ENCODE measurements around the gene CPEB1. TPM values are rescaled to one million over a fixed set of nuclear protein-coding genes. Genes with fewer than 3 reads are reported as not detected.

Gene CPEB1
- total and polyA plus RNA-seq, 2 donors (not counting 1 experiment from before 2014, with no cell fraction given): 8.4 to 62.3 TPM

DNA sequence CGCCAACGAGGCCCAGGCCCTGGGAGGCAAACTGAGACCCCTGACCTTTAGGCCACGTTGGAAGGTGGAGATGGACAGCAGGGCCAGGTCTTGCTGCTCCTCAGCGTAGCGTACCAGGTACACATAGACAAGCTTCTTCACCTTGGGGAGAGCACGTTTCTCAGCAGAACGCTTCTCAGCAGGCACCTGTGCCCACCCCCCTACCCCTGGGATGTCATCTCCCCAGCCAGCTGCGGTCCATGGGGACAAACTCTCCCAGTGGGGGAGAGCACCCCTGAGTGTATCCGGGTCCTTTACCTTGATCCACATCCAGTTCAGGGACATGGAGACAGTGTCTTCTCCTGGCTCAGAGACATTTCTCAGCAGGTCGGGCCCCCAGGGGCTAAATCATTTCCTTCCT, 41.5 kb upstream of the CPEB1 start:
- no peaks in the 10 kb centered on the region for H3K36me3 ChIP-seq (ENCODE audit: control insufficient read depth, insufficient read depth, low read length)
- TF ChIP-seq, protein P1, sequence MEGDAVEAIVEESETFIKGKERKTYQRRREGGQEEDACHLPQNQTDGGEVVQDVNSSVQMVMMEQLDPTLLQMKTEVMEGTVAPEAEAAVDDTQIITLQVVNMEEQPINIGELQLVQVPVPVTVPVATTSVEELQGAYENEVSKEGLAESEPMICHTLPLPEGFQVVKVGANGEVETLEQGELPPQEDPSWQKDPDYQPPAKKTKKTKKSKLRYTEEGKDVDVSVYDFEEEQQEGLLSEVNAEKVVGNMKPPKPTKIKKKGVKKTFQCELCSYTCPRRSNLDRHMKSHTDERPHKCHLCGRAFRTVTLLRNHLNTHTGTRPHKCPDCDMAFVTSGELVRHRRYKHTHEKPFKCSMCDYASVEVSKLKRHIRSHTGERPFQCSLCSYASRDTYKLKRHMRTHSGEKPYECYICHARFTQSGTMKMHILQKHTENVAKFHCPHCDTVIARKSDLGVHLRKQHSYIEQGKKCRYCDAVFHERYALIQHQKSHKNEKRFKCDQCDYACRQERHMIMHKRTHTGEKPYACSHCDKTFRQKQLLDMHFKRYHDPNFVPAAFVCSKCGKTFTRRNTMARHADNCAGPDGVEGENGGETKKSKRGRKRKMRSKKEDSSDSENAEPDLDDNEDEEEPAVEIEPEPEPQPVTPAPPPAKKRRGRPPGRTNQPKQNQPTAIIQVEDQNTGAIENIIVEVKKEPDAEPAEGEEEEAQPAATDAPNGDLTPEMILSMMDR (conservative IDR thresholded peaks at IDR 0.05 in 1 of 2, IDR thresholded peaks at IDR 0.05 in 1 of 2; ENCODE audit: low read depth in 1 of 2, low read length in 2 of 2): no peak
- no peak for TF ChIP-seq EZH2 (IDR thresholded peaks at IDR 0.05; ENCODE audit: low read length, missing control alignments)
- H3K79me2 ChIP-seq (ENCODE audit: control insufficient read depth, insufficient read depth, low read length): no peaks in the 10 kb centered on the region
- no peaks in the 10 kb centered on the region for H3K4me1 ChIP-seq (ENCODE audit: control insufficient read depth, extremely low read depth, insufficient read depth, low read length)
- no peak overlapping the region for H3K27ac ChIP-seq (ENCODE audit: insufficient read depth, low read length)
- no peaks in the 10 kb centered on the region for H3K9me3 ChIP-seq (ENCODE audit: control insufficient read depth, insufficient read depth, low read depth, low read length)
- no peak for DNase-seq (ENCODE audit: low read depth in 2 of 2)
- H3K27me3 ChIP-seq (ENCODE audit: control insufficient read depth, insufficient read depth, low read length): no peaks in the 10 kb centered on the region
- H3K4me2 ChIP-seq (ENCODE audit: extremely low read depth, insufficient read depth, low read length): no peak overlapping the region
- no peak overlapping the region for H3K9ac ChIP-seq (ENCODE audit: insufficient read depth, low read length)
- no peak overlapping the region for H3K4me3 ChIP-seq (replicated peaks in 1 of 4; ENCODE audit: control extremely low read depth in 1 of 4, insufficient read depth in 1 of 4, low read depth in 3 of 4, low read length in 4 of 4)
- H4K20me1 ChIP-seq (ENCODE audit: control insufficient read depth, extremely low read depth, insufficient read depth, low read length): no peaks in the 10 kb centered on the region
- no peak overlapping the region for H2AFZ ChIP-seq (ENCODE audit: low read length)

- DNase-seq (ENCODE audit: low read depth in 2 of 2): no peak
- no peaks in the 10 kb centered on the region for H3K9me3 ChIP-seq (ENCODE audit: control insufficient read depth, insufficient read depth, low read depth, low read length)
- H3K27me3 ChIP-seq (ENCODE audit: control insufficient read depth, insufficient read depth, low read length): peaks cover 14% of the 10 kb centered on the region
- no peak for TF ChIP-seq EZH2 (IDR thresholded peaks at IDR 0.05; ENCODE audit: low read length, missing control alignments)
- TF ChIP-seq, protein P1 (conservative IDR thresholded peaks at IDR 0.05 in 1 of 2, IDR thresholded peaks at IDR 0.05 in 1 of 2; ENCODE audit: low read depth in 1 of 2, low read length in 2 of 2): no peak
- no peak overlapping the region for H3K9ac ChIP-seq (ENCODE audit: insufficient read depth, low read length)
- H3K4me1 ChIP-seq (ENCODE audit: control insufficient read depth, extremely low read depth, insufficient read depth, low read length): no peaks in the 10 kb centered on the region
- H3K36me3 ChIP-seq (ENCODE audit: control insufficient read depth, insufficient read depth, low read length): no peaks in the 10 kb centered on the region
- no peak overlapping the region for H3K27ac ChIP-seq (ENCODE audit: insufficient read depth, low read length)
- H4K20me1 ChIP-seq (ENCODE audit: control insufficient read depth, extremely low read depth, insufficient read depth, low read length): no peaks in the 10 kb centered on the region
- no peak overlapping the region for H3K4me2 ChIP-seq (ENCODE audit: extremely low read depth, insufficient read depth, low read length)
- no peak overlapping the region for H2AFZ ChIP-seq (ENCODE audit: low read length)
- no peaks in the 10 kb centered on the region for H3K79me2 ChIP-seq (ENCODE audit: control insufficient read depth, insufficient read depth, low read length)
- no peak overlapping the region for H3K4me3 ChIP-seq (replicated peaks in 1 of 4; ENCODE audit: control extremely low read depth in 1 of 4, insufficient read depth in 1 of 4, low read depth in 3 of 4, low read length in 4 of 4)
Measured at GRCh38 chr15:82681371-82681770, 34.2 kb upstream of the CPEB1 start.

DNA sequence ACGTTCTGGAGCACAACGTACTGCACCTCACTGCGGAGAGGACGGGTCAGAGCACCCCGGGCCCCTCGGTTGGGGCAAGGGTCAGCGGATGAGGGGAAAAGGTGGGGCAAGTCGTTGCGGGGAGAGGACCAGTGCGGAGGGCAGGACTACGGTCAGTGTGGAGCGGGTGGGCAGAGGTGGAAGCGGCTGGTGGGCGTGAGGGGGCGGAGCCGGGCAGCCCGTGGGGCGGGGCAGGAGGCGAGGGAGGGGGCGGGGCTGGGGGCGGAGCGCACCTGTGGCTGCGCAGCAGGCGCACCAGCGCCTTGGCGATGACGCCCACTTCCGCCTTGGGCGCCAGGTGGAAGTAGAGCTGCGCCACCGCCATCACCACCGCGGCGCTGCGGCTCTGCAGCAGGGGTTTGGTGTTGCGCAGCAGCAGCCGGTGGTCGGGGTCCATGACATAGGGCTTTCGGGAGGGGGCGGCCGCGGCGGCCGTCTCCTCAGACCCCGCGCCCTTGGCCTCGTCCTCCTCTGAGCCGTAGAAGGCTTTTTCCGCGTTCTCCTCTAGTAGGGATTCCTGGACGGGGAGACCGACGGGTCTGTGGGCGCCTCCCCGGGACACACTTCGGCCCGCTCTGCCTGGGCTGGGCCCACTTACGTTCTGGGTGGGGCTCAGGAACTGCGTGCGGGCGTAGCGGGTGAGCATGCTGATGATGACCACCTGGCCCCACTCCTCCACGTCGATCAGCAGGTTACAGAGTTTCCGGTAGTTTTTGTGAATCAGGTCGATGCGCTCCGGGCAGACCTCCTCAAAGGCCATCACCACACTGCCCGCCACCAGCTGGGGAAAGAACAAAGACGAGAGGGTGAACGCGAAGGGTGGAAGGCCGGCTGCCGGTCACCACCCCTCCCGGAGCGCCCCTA, 33.3 kb upstream of the CPEB1 start:
- H3K4me1 ChIP-seq (ENCODE audit: control insufficient read depth, extremely low read depth, insufficient read depth, low read length): no peaks in the 10 kb centered on the region
- H3K9ac ChIP-seq (ENCODE audit: insufficient read depth, low read length): no peak overlapping the region
- no peak overlapping the region for H2AFZ ChIP-seq (ENCODE audit: low read length)
- no peaks in the 10 kb centered on the region for H3K9me3 ChIP-seq (ENCODE audit: control insufficient read depth, insufficient read depth, low read depth, low read length)
- peak; percentile 67 for TF ChIP-seq EZH2 (IDR thresholded peaks at IDR 0.05; ENCODE audit: low read length, missing control alignments)
- TF ChIP-seq, protein P1 (conservative IDR thresholded peaks at IDR 0.05 in 1 of 2, IDR thresholded peaks at IDR 0.05 in 1 of 2; ENCODE audit: low read depth in 1 of 2, low read length in 2 of 2): no peak
- no peaks in the 10 kb centered on the region for H4K20me1 ChIP-seq (ENCODE audit: control insufficient read depth, extremely low read depth, insufficient read depth, low read length)
- no peaks in the 10 kb centered on the region for H3K36me3 ChIP-seq (ENCODE audit: control insufficient read depth, insufficient read depth, low read length)
- H3K79me2 ChIP-seq (ENCODE audit: control insufficient read depth, insufficient read depth, low read length): no peaks in the 10 kb centered on the region
- H3K4me2 ChIP-seq (ENCODE audit: extremely low read depth, insufficient read depth, low read length): no peak overlapping the region
- no peak overlapping the region for H3K27ac ChIP-seq (ENCODE audit: insufficient read depth, low read length)
- no peak for DNase-seq (ENCODE audit: low read depth in 2 of 2)
- H3K4me3 ChIP-seq (replicated peaks in 1 of 4; ENCODE audit: control extremely low read depth in 1 of 4, insufficient read depth in 1 of 4, low read depth in 3 of 4, low read length in 4 of 4): no peak overlapping the region
- H3K27me3 ChIP-seq (ENCODE audit: control insufficient read depth, insufficient read depth, low read length): peaks cover 14% of the 10 kb centered on the region

Data from fibroblast of lung (primary cell).